GM19043 (cell line): ENCODE measurements around the gene LMTK2.

Experiments
- ATAC-seq: cut with Tn5 transposase; IDR thresholded peaks from one replicate; pipeline ENCODE4 v1.9.1; 2021; ENCODE audit warnings: low read depth; ENCODE audit not compliant: unreplicated experiment

The LMTK2 gene

GRCh38 chr7:98199131-98199530, 92.5 kb downstream of the LMTK2 start:
- ATAC-seq = no peak

GRCh38 chr7:98200364-98200763, 93.7 kb downstream of the LMTK2 start:
- ATAC-seq = peak; percentile 44

GRCh38 chr7:98202367-98203195, 95.9 kb downstream of the LMTK2 start:
- ATAC-seq = peak; percentile 92

GRCh38 chr7:98203261-98203963, 96.8 kb downstream of the LMTK2 start:
- ATAC-seq = no peak

- no peak for ATAC-seq
Measured at GRCh38 chr7:98203964-98204605, 97.4 kb downstream of the LMTK2 start.

- no peak for ATAC-seq
Measured at GRCh38 chr7:98204670-98205069, 98.0 kb downstream of the LMTK2 start.

GRCh38 chr7:98205162-98205845, 98.6 kb downstream of the LMTK2 start:
- ATAC-seq = no peak

GRCh38 chr7:98206451-98207330, 100.0 kb downstream of the LMTK2 start:
- no peak for ATAC-seq

- no peak for ATAC-seq
Measured at GRCh38 chr7:98209166-98209920, 102.7 kb downstream of the LMTK2 start.

- ATAC-seq = no peak
Measured at GRCh38 chr7:98210513-98211220, 104.0 kb downstream of the LMTK2 start.

- no peak for ATAC-seq
Measured at GRCh38 chr7:98211221-98211675, 104.6 kb downstream of the LMTK2 start, which contains the start of gene BHLHA15. Gene BHLHA15 (plus strand): TSS chr7:98211439. CDS start chr7:98212310, 871 bp downstream.

GRCh38 chr7:98211676-98212531, 105.2 kb downstream of the LMTK2 start:
- no peak for ATAC-seq

- no peak for ATAC-seq
Measured at GRCh38 chr7:98212532-98213041, 105.9 kb downstream of the LMTK2 start.

- no peak for ATAC-seq
Measured at GRCh38 chr7:98213296-98213887, 106.7 kb downstream of the LMTK2 start.

- no peak for ATAC-seq
Measured at GRCh38 chr7:98213888-98214810, 107.5 kb downstream of the LMTK2 start.

- no peak for ATAC-seq
Measured at GRCh38 chr7:98214811-98215321, 108.2 kb downstream of the LMTK2 start.
